ENCODE measurements around the gene LHPP.

Gene LHPP

DNA sequence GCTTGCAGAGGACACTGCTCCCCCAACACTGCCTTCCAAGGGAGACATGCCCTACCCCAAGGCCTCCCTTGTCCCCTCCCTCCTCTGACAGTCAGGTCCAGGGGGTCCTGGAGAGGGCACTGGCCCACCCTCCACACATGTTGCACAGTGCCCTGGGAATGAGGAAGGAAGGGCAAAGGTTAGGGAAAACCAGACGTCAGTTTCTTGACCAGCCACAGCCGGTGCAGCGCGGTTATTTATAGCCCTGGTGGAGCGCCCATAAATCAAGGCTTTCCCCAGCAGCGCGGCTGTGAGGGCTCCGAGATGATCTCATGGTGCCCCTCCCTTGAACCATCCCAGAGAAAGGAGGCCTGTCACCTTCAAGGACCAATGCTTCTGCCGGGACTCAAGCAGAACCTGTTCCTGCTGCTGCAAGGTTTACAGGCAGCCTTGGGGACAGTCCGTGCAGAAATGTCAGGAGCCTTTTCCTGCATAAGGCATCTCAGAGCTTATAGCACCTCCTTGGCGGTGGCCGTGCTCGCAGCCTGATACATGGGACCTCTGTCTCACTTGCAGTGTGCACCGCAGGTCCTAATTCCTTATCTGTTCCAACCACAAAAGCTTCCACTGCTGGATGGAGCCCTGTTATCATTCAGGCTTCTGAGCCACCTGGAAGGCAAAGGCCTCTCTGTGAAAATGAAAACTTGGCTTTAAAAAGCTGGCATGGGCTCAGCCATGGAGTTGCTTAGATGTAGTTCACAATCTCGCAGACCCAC, 127.3 kb downstream of the LHPP start:
- TF ChIP-seq POLR2A (IDR thresholded peaks at IDR 0.05; ENCODE audit: extremely low read depth, insufficient read length) (no peak), MYC (IDR thresholded peaks at IDR 0.05; ENCODE audit: low read depth, low read length) (no peak)
- TF ChIP-seq, protein P1, sequence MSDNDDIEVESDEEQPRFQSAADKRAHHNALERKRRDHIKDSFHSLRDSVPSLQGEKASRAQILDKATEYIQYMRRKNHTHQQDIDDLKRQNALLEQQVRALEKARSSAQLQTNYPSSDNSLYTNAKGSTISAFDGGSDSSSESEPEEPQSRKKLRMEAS (IDR thresholded peaks at IDR 0.05; ENCODE audit: low read depth, low read length), result no peak
- TF ChIP-seq, protein P2, sequence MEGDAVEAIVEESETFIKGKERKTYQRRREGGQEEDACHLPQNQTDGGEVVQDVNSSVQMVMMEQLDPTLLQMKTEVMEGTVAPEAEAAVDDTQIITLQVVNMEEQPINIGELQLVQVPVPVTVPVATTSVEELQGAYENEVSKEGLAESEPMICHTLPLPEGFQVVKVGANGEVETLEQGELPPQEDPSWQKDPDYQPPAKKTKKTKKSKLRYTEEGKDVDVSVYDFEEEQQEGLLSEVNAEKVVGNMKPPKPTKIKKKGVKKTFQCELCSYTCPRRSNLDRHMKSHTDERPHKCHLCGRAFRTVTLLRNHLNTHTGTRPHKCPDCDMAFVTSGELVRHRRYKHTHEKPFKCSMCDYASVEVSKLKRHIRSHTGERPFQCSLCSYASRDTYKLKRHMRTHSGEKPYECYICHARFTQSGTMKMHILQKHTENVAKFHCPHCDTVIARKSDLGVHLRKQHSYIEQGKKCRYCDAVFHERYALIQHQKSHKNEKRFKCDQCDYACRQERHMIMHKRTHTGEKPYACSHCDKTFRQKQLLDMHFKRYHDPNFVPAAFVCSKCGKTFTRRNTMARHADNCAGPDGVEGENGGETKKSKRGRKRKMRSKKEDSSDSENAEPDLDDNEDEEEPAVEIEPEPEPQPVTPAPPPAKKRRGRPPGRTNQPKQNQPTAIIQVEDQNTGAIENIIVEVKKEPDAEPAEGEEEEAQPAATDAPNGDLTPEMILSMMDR (IDR thresholded peaks at IDR 0.05; ENCODE audit: low read depth, low read length), result no peak
- no peak overlapping the region for H3K4me3 ChIP-seq (ENCODE audit: low read depth, low read length)
- DNase-seq (ENCODE audit: low read depth), result peak; percentile 37

DNA sequence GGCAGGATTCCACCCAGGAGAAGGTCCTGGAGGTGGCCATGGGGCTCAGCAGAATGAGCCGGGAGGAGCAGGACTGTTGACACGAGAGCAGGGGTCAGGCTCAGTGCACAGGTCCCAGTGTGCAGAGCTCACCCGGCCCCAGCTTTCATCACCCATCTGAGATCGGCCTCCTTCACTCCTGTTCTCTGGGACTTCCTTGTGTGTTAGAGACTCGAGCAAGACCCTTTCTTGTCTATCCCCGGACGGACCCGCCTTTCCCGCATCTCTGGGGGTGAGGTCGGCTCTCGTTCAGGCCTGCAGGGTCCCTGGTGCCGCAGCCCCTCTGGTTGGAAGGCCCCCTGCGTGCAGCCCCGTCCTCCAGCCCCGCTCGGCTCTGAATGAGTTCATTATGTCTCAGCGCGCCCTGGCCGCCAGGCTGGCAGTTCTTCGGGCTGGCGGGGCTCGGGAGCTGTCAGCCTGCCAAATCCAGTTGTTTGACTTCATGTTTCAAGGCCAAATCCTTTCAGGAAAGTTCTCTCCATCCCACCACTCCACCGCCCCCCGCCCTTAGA, 127.9 kb downstream of the LHPP start:
- no peak for DNase-seq (ENCODE audit: low read depth)
- TF ChIP-seq MYC (IDR thresholded peaks at IDR 0.05; ENCODE audit: low read depth, low read length), result no peak
- TF ChIP-seq, protein P1 (IDR thresholded peaks at IDR 0.05; ENCODE audit: low read depth, low read length), result no peak
- TF ChIP-seq, protein P2 (IDR thresholded peaks at IDR 0.05; ENCODE audit: low read depth, low read length), result no peak
- no peak for TF ChIP-seq POLR2A (IDR thresholded peaks at IDR 0.05; ENCODE audit: extremely low read depth, insufficient read length)
- H3K4me3 ChIP-seq (ENCODE audit: low read depth, low read length), result no peak overlapping the region

DNA sequence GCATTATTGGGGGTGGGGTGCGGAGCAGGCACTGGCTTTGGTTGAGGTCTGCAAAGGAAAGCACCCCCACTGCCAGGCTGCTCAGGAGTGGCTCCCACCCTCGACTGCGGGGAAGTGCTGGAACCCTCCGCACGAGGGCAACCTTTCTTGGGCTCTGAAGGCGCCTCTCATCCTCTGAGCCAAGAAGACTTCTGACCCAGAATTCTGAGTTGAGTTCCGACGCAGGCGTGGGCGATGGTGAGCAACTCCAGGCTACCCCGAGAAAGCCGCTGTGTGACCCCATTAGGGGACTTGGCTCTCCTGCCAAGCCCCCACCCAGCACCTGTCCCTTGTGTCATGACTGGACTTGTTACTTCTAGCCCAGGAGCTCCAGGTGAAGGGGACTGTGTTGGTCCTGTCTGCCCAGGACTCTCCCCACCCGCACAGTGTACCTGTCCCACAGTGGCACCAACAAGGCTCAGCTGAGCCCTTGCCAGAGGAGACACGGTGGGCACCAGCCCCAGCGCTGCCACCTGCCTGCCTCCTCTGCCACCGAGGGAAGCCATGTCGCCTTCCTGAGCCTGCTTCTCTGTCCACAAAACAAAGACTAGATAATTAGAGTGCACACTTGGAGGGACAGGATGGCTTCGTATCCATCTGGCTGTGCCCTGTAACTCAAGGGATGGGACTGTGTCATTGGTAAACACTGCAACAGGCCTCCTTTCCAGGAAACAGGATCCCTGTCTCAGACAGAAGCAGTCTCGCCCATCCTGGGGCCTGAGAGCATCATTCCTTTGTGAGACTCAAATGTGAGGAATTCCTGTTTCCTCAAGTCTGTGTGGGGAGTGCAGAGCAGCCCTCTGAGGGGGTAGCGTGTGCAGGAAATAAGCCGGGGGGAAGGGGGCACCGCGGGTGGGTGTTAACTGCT, 128.8 kb downstream of the LHPP start:
- TF ChIP-seq, protein P2 (IDR thresholded peaks at IDR 0.05; ENCODE audit: low read depth, low read length), result no peak
- TF ChIP-seq, protein P1 (IDR thresholded peaks at IDR 0.05; ENCODE audit: low read depth, low read length), result no peak
- TF ChIP-seq MYC (IDR thresholded peaks at IDR 0.05; ENCODE audit: low read depth, low read length), result no peak
- no peak for TF ChIP-seq POLR2A (IDR thresholded peaks at IDR 0.05; ENCODE audit: extremely low read depth, insufficient read length)
- H3K4me3 ChIP-seq (ENCODE audit: low read depth, low read length), result no peak overlapping the region
- DNase-seq (ENCODE audit: low read depth), result no peak

DNA sequence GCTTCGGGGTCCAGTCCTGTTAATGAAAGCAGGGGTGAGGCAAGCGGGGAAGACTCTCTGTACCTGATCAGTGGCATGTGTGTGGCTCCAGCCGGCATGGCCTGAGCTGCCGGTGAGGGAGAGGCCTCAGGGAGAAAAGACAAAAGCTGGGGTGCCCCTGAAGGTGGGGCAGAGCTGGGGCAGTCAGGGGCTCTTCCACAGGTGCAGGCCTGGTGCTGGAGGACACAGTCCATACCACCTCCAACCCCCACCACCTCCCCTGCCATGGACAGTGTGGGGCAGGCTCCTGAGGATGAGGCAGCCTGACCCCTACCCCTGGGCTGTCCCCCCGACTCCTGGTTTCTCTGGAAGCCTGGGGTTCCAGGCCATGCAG, 129.5 kb downstream of the LHPP start:
- TF ChIP-seq, protein P1 (IDR thresholded peaks at IDR 0.05; ENCODE audit: low read depth, low read length), result no peak
- TF ChIP-seq POLR2A (IDR thresholded peaks at IDR 0.05; ENCODE audit: extremely low read depth, insufficient read length), result no peak
- TF ChIP-seq, protein P2 (IDR thresholded peaks at IDR 0.05; ENCODE audit: low read depth, low read length), result no peak
- TF ChIP-seq MYC (IDR thresholded peaks at IDR 0.05; ENCODE audit: low read depth, low read length), result no peak
- no peak overlapping the region for H3K4me3 ChIP-seq (ENCODE audit: low read depth, low read length)
- no peak for DNase-seq (ENCODE audit: low read depth)

DNA sequence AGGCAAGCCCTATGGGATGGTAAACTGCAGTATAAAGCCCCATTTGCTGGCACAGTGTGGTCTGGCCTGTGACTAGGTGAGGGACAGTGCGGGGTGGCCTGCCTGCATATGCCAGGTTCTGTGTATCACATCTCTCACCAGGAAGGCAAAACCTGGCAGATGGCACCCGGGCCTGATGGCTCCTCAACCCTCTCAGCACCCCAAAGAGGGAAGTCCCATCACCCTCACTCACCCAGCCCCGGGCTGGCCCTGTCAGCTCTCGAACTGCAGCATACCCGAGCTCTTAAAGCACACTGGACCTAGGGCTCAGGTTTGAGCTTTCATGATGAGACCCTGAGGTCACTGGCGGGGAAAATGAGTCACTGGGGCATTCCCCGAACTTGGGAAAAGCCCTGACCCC, 130.5 kb downstream of the LHPP start:
- DNase-seq (ENCODE audit: low read depth), result no peak
- TF ChIP-seq, protein P1 (IDR thresholded peaks at IDR 0.05; ENCODE audit: low read depth, low read length), result no peak
- TF ChIP-seq POLR2A (IDR thresholded peaks at IDR 0.05; ENCODE audit: extremely low read depth, insufficient read length), result no peak
- TF ChIP-seq MYC (IDR thresholded peaks at IDR 0.05; ENCODE audit: low read depth, low read length), result no peak
- TF ChIP-seq, protein P2 (IDR thresholded peaks at IDR 0.05; ENCODE audit: low read depth, low read length), result no peak
- H3K4me3 ChIP-seq (ENCODE audit: low read depth, low read length), result no peak overlapping the region

Measured in NB4 (cell line).